ENCODE measurements around the gene IL12RB2. TPM values are rescaled to one million over a fixed set of nuclear protein-coding genes. Genes with fewer than 3 reads are reported as not detected.

Gene IL12RB2
- polyA plus RNA-seq, 1 of the 3 experiments (the other 2 are of a cell fraction) = not detected

DNA sequence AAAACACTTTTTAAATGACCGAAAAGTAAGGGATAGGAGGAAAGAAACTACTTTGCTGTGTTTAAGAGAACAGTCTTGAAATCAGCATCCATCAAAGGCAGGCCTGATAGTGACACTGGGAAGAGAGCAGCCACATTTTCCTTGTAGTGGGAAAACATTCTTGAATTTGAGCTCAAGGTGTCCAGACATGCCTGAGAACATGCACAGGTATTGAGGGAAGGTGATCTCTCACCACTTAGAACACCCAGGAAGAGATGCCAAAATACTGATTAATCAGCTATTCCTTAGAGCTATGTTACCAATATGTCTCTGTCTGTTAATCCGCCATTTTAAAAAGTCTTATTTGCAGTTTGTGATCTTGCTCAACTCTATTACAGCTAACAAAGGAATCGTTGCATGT lies 25.9 kb downstream of the IL12RB2 start:
- H3K27me3 ChIP-seq (ENCODE audit: insufficient read depth) = no peaks in the 10 kb centered on the region
- CTCF ChIA-PET = interaction anchor here (1.1 to 2.3 kb wide), 3 partner anchors 13 to 338 kb away, joined by 3 to 10 read pairs (median 6); no protein-coding TSS in a partner anchor
- H3F3A ChIP-seq (replicated peaks; ENCODE audit: insufficient read depth) = peaks cover 3% of the 10 kb centered on the region
- TF ChIP-seq, protein P1, sequence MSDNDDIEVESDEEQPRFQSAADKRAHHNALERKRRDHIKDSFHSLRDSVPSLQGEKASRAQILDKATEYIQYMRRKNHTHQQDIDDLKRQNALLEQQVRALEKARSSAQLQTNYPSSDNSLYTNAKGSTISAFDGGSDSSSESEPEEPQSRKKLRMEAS (IDR thresholded peaks at IDR 0.05; ENCODE audit: low read depth) = no peak
- TF ChIP-seq ELF1 (IDR thresholded peaks at IDR 0.05) (no peak), RCOR1 (IDR thresholded peaks at IDR 0.05; ENCODE audit: low read length) (no peak)
- no peaks in the 10 kb centered on the region for H3K9me2 ChIP-seq
- H4K20me1 ChIP-seq (ENCODE audit: insufficient read depth) = no peaks in the 10 kb centered on the region
- no peak overlapping the region for H3K4me3 ChIP-seq (ENCODE audit: low read depth in 2 of 2, low read length in 1 of 2)
- H3K9me3 ChIP-seq = no peaks in the 10 kb centered on the region
- H2AFZ ChIP-seq (ENCODE audit: low read depth) = no peak overlapping the region
- H3K9ac ChIP-seq = no peak overlapping the region
- DNase-seq = no peak
- POLR2A ChIA-PET = no interaction called here
- H3K79me2 ChIP-seq (ENCODE audit: insufficient read depth) = no peaks in the 10 kb centered on the region
- no peak overlapping the region for H3K4me2 ChIP-seq
- no peaks in the 10 kb centered on the region for H3K36me3 ChIP-seq (replicated peaks in 1 of 2; ENCODE audit: control insufficient read depth in 1 of 2, insufficient read depth in 2 of 2, low read length in 1 of 2)
- 82% methylated on average over 3 of the region's 3 CpGs for WGBS (ENCODE audit: low lambda C conversion rate)
- H3K27ac ChIP-seq (ENCODE audit: low read depth in 2 of 2, low read length in 1 of 2) = no peak overlapping the region
- no peaks in the 10 kb centered on the region for H3K4me1 ChIP-seq (ENCODE audit: control insufficient read depth in 1 of 2, insufficient read depth in 2 of 2, low read depth in 1 of 2, low read length in 1 of 2)

DNA sequence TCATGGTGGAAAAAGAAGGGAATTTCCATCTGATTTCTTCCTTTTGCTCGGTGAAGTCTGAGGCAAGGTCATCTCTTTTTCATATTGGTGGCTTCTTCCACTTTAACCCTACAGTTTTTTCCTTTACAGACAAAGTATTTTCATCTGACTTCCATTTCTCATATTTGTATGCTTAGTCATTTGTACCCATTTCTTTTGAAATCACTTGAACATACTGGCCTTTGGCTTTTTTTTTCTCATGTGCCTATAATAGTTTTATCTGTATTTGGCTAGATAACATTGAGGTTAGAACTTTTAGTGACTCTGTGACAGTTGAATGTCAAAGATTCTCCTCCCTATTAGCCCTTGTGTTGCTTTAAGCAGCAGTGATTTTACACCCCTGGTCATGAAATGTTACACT lies 27.7 kb downstream of the IL12RB2 start:
- Histone ChIP-seq H3K9ac (no peak overlapping the region), H3F3A (replicated peaks; ENCODE audit: insufficient read depth) (peaks cover 18% of the 10 kb centered on the region), H4K20me1 (ENCODE audit: insufficient read depth) (no peaks in the 10 kb centered on the region), H2AFZ (ENCODE audit: low read depth) (no peak overlapping the region), H3K36me3 (replicated peaks in 1 of 2; ENCODE audit: control insufficient read depth in 1 of 2, insufficient read depth in 2 of 2, low read length in 1 of 2) (no peaks in the 10 kb centered on the region), H3K9me3 (no peaks in the 10 kb centered on the region), H3K4me1 (ENCODE audit: control insufficient read depth in 1 of 2, insufficient read depth in 2 of 2, low read depth in 1 of 2, low read length in 1 of 2) (peaks cover 0 to 3% of the 10 kb centered on the region in 2 experiments; a peak in 1 of 4 replicates), H3K9me2 (no peaks in the 10 kb centered on the region), H3K27me3 (ENCODE audit: insufficient read depth) (no peaks in the 10 kb centered on the region), H3K27ac (ENCODE audit: low read depth in 2 of 2, low read length in 1 of 2) (no peak overlapping the region), H3K79me2 (ENCODE audit: insufficient read depth) (no peaks in the 10 kb centered on the region), H3K4me2 (no peak overlapping the region), H3K4me3 (ENCODE audit: low read depth in 2 of 2, low read length in 1 of 2) (no peak overlapping the region)
- no peak for DNase-seq
- no peak for TF ChIP-seq RXRA (IDR thresholded peaks at IDR 0.05; ENCODE audit: borderline replicate concordance, low read depth)
- no peak for TF ChIP-seq RFX5 (IDR thresholded peaks at IDR 0.05; ENCODE audit: low read length)
- TF ChIP-seq, protein P1 (IDR thresholded peaks at IDR 0.05; ENCODE audit: low read depth) = no peak
- TF ChIP-seq RCOR1 (IDR thresholded peaks at IDR 0.05; ENCODE audit: low read length) = no peak
- TF ChIP-seq, protein P2, sequence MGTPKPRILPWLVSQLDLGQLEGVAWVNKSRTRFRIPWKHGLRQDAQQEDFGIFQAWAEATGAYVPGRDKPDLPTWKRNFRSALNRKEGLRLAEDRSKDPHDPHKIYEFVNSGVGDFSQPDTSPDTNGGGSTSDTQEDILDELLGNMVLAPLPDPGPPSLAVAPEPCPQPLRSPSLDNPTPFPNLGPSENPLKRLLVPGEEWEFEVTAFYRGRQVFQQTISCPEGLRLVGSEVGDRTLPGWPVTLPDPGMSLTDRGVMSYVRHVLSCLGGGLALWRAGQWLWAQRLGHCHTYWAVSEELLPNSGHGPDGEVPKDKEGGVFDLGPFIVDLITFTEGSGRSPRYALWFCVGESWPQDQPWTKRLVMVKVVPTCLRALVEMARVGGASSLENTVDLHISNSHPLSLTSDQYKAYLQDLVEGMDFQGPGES (IDR thresholded peaks at IDR 0.05; ENCODE audit: low read depth, low read length) = no peak
- WGBS (ENCODE audit: low lambda C conversion rate) = 65% methylated on average over 1 of the region's 1 CpG
- ChIA-PET POLR2A (no interaction called here), CTCF (no interaction called here)

DNA sequence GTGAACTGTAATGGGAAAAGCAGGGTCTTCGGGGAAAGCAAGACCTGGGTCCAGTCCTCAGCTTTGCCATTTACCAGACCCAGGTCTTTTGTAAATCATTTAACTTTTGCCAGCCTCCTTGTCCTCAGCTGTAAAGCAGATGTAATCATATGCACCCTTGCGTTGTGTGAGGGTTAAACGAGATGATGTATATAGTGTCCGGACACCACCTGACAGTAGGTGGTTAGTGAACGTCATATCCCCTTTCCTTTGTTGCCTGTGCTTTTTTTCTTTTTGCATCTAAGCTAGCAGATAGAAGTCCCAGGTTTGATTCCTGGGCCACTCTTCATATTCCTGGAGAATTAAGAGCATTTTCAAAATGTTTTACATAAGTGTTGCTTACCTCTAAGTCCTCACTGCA lies 28.5 kb downstream of the IL12RB2 start:
- Histone ChIP-seq H3K36me3 (replicated peaks in 1 of 2; ENCODE audit: control insufficient read depth in 1 of 2, insufficient read depth in 2 of 2, low read length in 1 of 2) (no peaks in the 10 kb centered on the region), H3K9ac (no peak overlapping the region), H3K27ac (ENCODE audit: low read depth in 2 of 2, low read length in 1 of 2) (no peak overlapping the region), H3K4me1 (ENCODE audit: control insufficient read depth in 1 of 2, insufficient read depth in 2 of 2, low read depth in 1 of 2, low read length in 1 of 2) (peaks cover 0 to 4% of the 10 kb centered on the region in 2 experiments; a peak in 1 of 4 replicates), H3F3A (replicated peaks; ENCODE audit: insufficient read depth) (peaks cover 18% of the 10 kb centered on the region), H2AFZ (ENCODE audit: low read depth) (no peak overlapping the region), H3K9me2 (no peaks in the 10 kb centered on the region), H3K4me3 (ENCODE audit: low read depth in 2 of 2, low read length in 1 of 2) (no peak overlapping the region), H3K79me2 (ENCODE audit: insufficient read depth) (no peaks in the 10 kb centered on the region), H3K27me3 (ENCODE audit: insufficient read depth) (no peaks in the 10 kb centered on the region), H3K9me3 (no peaks in the 10 kb centered on the region), H3K4me2 (no peak overlapping the region), H4K20me1 (ENCODE audit: insufficient read depth) (no peaks in the 10 kb centered on the region)
- POLR2A ChIA-PET = no interaction called here
- DNase-seq = no peak
- WGBS (ENCODE audit: low lambda C conversion rate) = 85% methylated on average over 5 of the region's 5 CpGs
- CTCF ChIA-PET = interaction anchor here (1.9 kb wide), 1 partner anchor 164 kb away, joined by 7 read pairs; no protein-coding TSS in a partner anchor
- TF ChIP-seq, protein P3, sequence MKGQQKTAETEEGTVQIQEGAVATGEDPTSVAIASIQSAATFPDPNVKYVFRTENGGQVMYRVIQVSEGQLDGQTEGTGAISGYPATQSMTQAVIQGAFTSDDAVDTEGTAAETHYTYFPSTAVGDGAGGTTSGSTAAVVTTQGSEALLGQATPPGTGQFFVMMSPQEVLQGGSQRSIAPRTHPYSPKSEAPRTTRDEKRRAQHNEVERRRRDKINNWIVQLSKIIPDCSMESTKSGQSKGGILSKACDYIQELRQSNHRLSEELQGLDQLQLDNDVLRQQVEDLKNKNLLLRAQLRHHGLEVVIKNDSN (IDR thresholded peaks at IDR 0.05; ENCODE audit: borderline replicate concordance, low read depth) = no peak
- TF ChIP-seq POLR2AphosphoS5 (IDR thresholded peaks at IDR 0.05; ENCODE audit: low read depth, low read length) = no peak
- no peak for TF ChIP-seq RCOR1 (IDR thresholded peaks at IDR 0.05; ENCODE audit: low read length)
- TF ChIP-seq EZH2phosphoT487 (IDR thresholded peaks at IDR 0.05; ENCODE audit: borderline replicate concordance, low read depth) = no peak
- TF ChIP-seq, protein P4, sequence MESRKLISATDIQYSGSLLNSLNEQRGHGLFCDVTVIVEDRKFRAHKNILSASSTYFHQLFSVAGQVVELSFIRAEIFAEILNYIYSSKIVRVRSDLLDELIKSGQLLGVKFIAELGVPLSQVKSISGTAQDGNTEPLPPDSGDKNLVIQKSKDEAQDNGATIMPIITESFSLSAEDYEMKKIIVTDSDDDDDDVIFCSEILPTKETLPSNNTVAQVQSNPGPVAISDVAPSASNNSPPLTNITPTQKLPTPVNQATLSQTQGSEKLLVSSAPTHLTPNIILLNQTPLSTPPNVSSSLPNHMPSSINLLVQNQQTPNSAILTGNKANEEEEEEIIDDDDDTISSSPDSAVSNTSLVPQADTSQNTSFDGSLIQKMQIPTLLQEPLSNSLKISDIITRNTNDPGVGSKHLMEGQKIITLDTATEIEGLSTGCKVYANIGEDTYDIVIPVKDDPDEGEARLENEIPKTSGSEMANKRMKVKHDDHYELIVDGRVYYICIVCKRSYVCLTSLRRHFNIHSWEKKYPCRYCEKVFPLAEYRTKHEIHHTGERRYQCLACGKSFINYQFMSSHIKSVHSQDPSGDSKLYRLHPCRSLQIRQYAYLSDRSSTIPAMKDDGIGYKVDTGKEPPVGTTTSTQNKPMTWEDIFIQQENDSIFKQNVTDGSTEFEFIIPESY (IDR thresholded peaks at IDR 0.05; ENCODE audit: borderline replicate concordance, low read depth) = no peak
- TF ChIP-seq GATA2 (CRISPR knock-in tag; IDR thresholded peaks at IDR 0.05) = no peak
- TF ChIP-seq EP300 (IDR thresholded peaks at IDR 0.05; ENCODE audit: borderline replicate concordance in 1 of 2, low read depth in 1 of 2, low read length in 1 of 2) = no peak
- no peak for TF ChIP-seq SIN3A (IDR thresholded peaks at IDR 0.05; ENCODE audit: borderline replicate concordance, low read depth, low read length)
- no peak for TF ChIP-seq GABPA (IDR thresholded peaks at IDR 0.05; ENCODE audit: low read depth)
- no peak for TF ChIP-seq CHD2 (IDR thresholded peaks at IDR 0.05; ENCODE audit: low read length, partially characterized antibody)
- TF ChIP-seq FOSL2 (IDR thresholded peaks at IDR 0.05; ENCODE audit: borderline replicate concordance, low read depth) = no peak
- TF ChIP-seq, protein P2 (IDR thresholded peaks at IDR 0.05; ENCODE audit: low read depth, low read length) = no peak

Data from SK-N-SH (cell line).